Suprapubic skin (tissue), 4 donors: ENCODE measurements around the gene LRRC25.

Experiments used
- CTCF ChIP-seq, 2 donors: fragments of 200-600 bp in 1 of 2; fragments of 450-650 bp in 1 of 2; sonication (generic) in 1 of 2; IDR thresholded peaks; one replicate each; pipeline ENCODE4 v1.5.1; 2016 to 2019; ENCODE audit warnings: antibody characterized with exemption in 2 of 2, mild to moderate bottlenecking in 1 of 2, moderate library complexity in 1 of 2
- EP300 ChIP-seq: sonication (generic); formaldehyde crosslinking; IDR thresholded peaks from one replicate; pipeline ENCODE4 v1.6.1; 2017; ENCODE audit warnings: antibody characterized with exemption
- POLR2A ChIP-seq, 2 donors: fragments of 450-650 bp; IDR thresholded peaks; one replicate each; pipeline ENCODE4 v1.6.1; 2017; ENCODE audit warnings: antibody characterized with exemption in 2 of 2, mild to moderate bottlenecking in 2 of 2, moderate library complexity in 2 of 2
- POLR2AphosphoS5 ChIP-seq, 3 donors: sonication (generic); formaldehyde crosslinking; IDR thresholded peaks; one replicate each; pipeline ENCODE4 v1.6.1; 2017; ENCODE audit warnings: antibody characterized with exemption in 3 of 3

DNA sequence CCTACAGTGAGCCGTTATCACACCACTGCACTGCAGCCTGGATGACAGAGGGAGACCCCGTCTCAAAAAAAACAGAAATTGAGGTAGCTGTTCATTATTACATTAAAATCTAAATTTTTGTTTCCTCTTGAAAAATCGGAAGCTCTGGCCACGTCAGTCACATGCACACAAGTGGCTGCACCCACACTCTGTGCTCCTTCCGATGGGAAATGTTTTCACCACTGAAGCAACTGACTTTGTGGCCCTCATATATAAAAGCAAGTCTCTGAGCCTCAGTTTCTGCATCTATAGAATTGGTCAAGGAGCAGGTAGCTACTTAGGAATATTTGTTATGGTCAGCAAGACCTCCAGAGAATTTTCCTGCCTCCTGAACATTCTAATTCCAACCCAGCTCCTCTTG, 4.5 kb downstream of the LRRC25 start:
- TF ChIP-seq CTCF (IDR thresholded peaks at IDR 0.05) = no peak
- no peak for TF ChIP-seq POLR2A (IDR thresholded peaks at IDR 0.05)
- TF ChIP-seq POLR2AphosphoS5 (IDR thresholded peaks at IDR 0.05) = no peak
- no peak for TF ChIP-seq EP300
